DND-41 (cell line): ENCODE data around the gene CMTM2.
"Not testable (repeated sequence)": the region's sequence is repeated elsewhere in the genome, so short reads cannot be mapped to it uniquely, and the experiment has no call there.

Experiments used
- ATAC-seq: fragments of 200-7000 bp; cut with Tn5 transposase; 3 replicates; pipeline ENCODE4 v1.9.1; 2021; ENCODE audit warnings: low read depth; ENCODE audit not compliant: insufficient read depth
- DNase-seq: peaks from one replicate; pipeline ENCODE4 v3.0.0-alpha.2; 2020
- H2AFZ ChIP-seq: 2 replicates; pipeline ENCODE4 v1.6.0; 2012; ENCODE audit warnings: low read depth, low read length
- H3K27ac ChIP-seq: 2 replicates; pipeline ENCODE4 v1.5.1; 2012; ENCODE audit warnings: low read length, inconsistent platforms
- H3K27me3 ChIP-seq: fragments of 200-600 bp; sonication (generic); 2 replicates; pipeline ENCODE4 v1.6.0; 2012; ENCODE audit warnings: low read length, mild to moderate bottlenecking, inconsistent platforms; ENCODE audit not compliant: insufficient read depth, poor library complexity
- H3K36me3 ChIP-seq: 2 replicates; pipeline ENCODE4 v1.5.1; 2012; ENCODE audit warnings: low read length, inconsistent platforms; ENCODE audit not compliant: insufficient read depth
- H3K4me1 ChIP-seq: 2 replicates; pipeline ENCODE4 v1.5.1; 2012; ENCODE audit warnings: mild to moderate bottlenecking, low read length; ENCODE audit not compliant: insufficient read depth
- H3K4me2 ChIP-seq: 2 replicates; pipeline ENCODE4 v1.6.0; 2012; ENCODE audit warnings: mild to moderate bottlenecking, moderate library complexity, low read length, inconsistent platforms; ENCODE audit not compliant: insufficient read depth
- H3K4me3 ChIP-seq, 2 experiments: fragments of 200-600 bp in 1 of 2; shearing (Covaris generic) in 1 of 2; 2 replicates each; pipeline ENCODE4 v1.5.1; 2012 to 2016; ENCODE audit warnings: inconsistent platforms in 2 of 2, low read length in 2 of 2, mild to moderate bottlenecking in 2 of 2, low read depth in 1 of 2, moderate library complexity in 1 of 2
- H3K79me2 ChIP-seq: 2 replicates; pipeline ENCODE4 v1.6.0; 2012; ENCODE audit warnings: low read length, inconsistent platforms; ENCODE audit not compliant: insufficient read depth
- H3K9ac ChIP-seq: 2 replicates; pipeline ENCODE4 v1.6.0; 2012; ENCODE audit warnings: low read depth, mild to moderate bottlenecking, inconsistent platforms, low read length, moderate library complexity
- H3K9me3 ChIP-seq: 2 replicates; pipeline ENCODE4 v1.5.1; 2012; ENCODE audit warnings: low read length, moderate library complexity, mild to moderate bottlenecking, inconsistent platforms; ENCODE audit not compliant: insufficient read depth, severe bottlenecking
- H4K20me1 ChIP-seq: 2 replicates; pipeline ENCODE4 v1.6.0; 2012; ENCODE audit warnings: low read length; ENCODE audit not compliant: insufficient read depth
- EZH2 ChIP-seq: IDR thresholded peaks from 3 replicates; pipeline ENCODE4 v1.6.1; 2012; ENCODE audit warnings: borderline replicate concordance, low read depth, mild to moderate bottlenecking, moderate library complexity, low read length, inconsistent platforms; ENCODE audit not compliant: severe bottlenecking
- TF ChIP-seq, protein P1 (sequence below): IDR thresholded peaks from 2 replicates; pipeline ENCODE4 v1.5.1; 2012; ENCODE audit warnings: borderline replicate concordance, low read length, moderate library complexity, mild to moderate bottlenecking; ENCODE audit not compliant: poor library complexity, severe bottlenecking; ENCODE audit errors: extremely low read depth

Gene CMTM2

DNA sequence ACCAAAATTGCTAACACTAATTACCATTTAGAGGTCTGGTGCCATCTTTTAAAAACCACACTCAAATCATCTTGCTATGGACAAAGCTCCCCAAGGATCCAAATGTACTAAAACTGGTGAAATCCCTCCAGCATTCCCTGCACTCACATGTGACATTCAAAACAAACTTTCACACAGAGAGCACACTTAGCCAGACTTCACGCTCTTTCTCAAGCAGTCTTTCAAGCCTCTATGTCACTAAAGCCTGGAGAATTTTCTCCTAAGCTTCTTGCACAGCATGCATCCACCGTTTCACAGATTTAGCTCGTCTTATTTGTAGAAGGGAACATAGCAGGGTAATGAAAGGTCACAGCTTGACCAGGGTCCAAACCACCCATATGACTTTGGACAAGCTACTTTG lies 44.5 kb downstream of the CMTM2 start:
- H3K4me1 ChIP-seq = peaks cover 10% of the 10 kb centered on the region; the same call in 1 of the 2 replicates
- no peak overlapping the region for H3K27ac ChIP-seq
- no peak overlapping the region for H2AFZ ChIP-seq
- no peaks in the 10 kb centered on the region for H3K79me2 ChIP-seq
- no peaks in the 10 kb centered on the region for H3K9me3 ChIP-seq
- TF ChIP-seq, protein P1, sequence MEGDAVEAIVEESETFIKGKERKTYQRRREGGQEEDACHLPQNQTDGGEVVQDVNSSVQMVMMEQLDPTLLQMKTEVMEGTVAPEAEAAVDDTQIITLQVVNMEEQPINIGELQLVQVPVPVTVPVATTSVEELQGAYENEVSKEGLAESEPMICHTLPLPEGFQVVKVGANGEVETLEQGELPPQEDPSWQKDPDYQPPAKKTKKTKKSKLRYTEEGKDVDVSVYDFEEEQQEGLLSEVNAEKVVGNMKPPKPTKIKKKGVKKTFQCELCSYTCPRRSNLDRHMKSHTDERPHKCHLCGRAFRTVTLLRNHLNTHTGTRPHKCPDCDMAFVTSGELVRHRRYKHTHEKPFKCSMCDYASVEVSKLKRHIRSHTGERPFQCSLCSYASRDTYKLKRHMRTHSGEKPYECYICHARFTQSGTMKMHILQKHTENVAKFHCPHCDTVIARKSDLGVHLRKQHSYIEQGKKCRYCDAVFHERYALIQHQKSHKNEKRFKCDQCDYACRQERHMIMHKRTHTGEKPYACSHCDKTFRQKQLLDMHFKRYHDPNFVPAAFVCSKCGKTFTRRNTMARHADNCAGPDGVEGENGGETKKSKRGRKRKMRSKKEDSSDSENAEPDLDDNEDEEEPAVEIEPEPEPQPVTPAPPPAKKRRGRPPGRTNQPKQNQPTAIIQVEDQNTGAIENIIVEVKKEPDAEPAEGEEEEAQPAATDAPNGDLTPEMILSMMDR = no peak
- TF ChIP-seq EZH2 = no peak
- no peaks in the 10 kb centered on the region for H3K27me3 ChIP-seq
- no peak overlapping the region for H3K4me3 ChIP-seq
- no peak overlapping the region for H3K4me2 ChIP-seq
- H3K9ac ChIP-seq = no peak overlapping the region
- no peaks in the 10 kb centered on the region for H4K20me1 ChIP-seq
- DNase-seq = no peak
- no peak for ATAC-seq
- no peaks in the 10 kb centered on the region for H3K36me3 ChIP-seq

DNA sequence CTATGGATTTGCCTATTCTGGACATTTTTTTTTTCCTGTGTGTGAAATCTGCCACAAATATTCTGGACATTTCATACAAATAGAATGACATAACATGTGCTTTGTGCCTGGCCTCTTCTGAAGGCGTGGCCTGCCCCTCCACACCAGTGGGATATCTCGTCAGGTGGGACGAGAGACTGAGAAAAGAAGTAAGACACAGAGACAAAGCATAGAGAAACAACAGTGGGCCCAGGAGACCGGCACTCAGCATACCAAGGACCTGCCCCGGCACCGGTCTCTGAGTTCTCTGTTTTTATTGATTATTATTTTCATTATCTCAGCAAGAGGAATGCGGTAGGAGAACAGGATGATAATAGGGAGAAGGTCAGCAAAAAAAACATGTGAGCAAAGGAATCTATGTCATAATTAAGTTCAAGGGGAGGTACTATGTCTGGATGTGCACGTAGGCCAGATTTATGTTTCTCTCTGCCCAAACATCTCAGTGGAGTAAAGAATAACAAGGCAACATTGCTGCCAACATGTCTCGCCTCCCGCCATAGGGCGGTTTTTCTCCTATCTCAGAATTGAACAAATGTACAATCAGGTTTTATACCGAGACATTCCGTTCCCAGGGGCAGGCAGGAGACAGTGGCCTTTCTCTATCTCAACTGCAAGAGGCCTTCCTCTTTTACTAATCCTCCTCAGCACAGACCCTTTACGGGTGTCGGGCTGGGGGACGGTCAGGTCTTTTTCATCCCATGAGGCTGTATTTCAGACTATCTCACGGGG lies 48.5 kb downstream of the CMTM2 start:
- not testable (repeated sequence) for H3K9ac ChIP-seq, H3K4me2 ChIP-seq, H3K36me3 ChIP-seq, H3K27me3 ChIP-seq, H4K20me1 ChIP-seq, H2AFZ ChIP-seq, H3K9me3 ChIP-seq, H3K79me2 ChIP-seq, H3K4me3 ChIP-seq, H3K27ac ChIP-seq, DNase-seq, ATAC-seq, H3K4me1 ChIP-seq

DNA sequence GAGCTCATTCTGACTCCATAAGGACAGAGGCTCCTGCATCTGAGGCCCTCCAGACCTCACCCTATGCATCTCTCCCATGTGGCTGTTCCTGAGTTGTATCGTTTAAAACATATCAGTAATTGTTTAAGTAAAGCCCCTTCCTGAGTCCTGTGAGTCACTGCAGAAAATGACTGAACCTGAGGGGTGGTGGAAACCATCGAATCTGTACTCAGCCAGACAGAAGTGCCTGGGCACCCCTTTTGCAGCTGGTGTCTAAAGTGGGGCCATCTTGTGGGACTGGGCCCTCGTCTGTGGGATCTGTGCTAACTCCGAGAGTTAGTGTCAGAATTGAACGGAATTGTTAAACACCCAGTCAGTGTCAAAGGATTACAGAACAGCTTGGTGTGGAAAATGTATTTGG lies 50.6 kb downstream of the CMTM2 start:
- no peak for DNase-seq
- no peak for ATAC-seq

DNA sequence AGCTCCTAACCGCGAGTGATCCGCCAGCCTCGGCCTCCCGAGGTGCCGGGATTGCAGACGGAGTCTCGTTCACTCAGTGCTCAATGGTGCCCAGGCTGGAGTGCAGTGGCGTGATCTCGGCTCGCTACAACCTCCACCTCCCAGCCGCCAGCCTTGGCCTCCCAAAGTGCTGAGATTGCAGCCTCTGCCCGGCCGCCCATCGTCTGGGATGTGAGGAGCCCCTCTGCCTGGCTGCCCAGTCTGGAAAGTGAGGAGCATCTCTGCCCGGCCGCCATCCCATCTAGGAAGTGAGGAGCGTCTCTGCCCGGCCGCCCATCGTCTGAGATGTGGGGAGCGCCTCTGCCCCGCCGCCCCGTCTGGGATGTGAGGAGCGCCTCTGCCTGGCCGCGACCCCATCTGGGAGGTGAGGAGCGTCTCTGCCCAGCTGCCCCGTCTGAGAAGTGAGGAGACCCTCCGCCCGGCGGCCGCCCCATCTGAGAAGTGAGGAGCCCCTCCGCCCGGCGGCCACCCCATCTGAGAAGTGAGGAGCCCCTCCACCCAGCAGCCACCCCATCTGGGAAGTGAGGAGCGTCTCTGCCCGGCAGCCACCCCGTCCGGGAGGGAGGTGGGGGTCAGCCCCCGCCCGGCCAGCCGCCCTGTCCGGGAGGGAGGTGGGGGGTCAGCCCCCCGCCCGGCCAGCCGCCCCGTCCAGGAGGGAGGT lies 51.4 kb downstream of the CMTM2 start:
- not testable (repeated sequence) for H4K20me1 ChIP-seq, H3K79me2 ChIP-seq, ATAC-seq, H3K4me2 ChIP-seq, DNase-seq, H3K9me3 ChIP-seq, H3K27ac ChIP-seq, H3K36me3 ChIP-seq, H3K27me3 ChIP-seq, H3K4me3 ChIP-seq, H3K9ac ChIP-seq, H2AFZ ChIP-seq, H3K4me1 ChIP-seq

More for the DNA sequence above, 50.6 kb downstream of the CMTM2 start:
- TF ChIP-seq EZH2 = no peak
- TF ChIP-seq, protein P1 = no peak
- Histone ChIP-seq H3K9ac (no peak overlapping the region), H3K4me3 (no peak overlapping the region), H3K79me2 (no peaks in the 10 kb centered on the region), H3K36me3 (no peaks in the 10 kb centered on the region), H3K4me1 (no peaks in the 10 kb centered on the region), H3K4me2 (no peak overlapping the region), H3K27ac (no peak overlapping the region), H2AFZ (no peak overlapping the region), H4K20me1 (no peaks in the 10 kb centered on the region), H3K27me3 (no peaks in the 10 kb centered on the region), H3K9me3 (no peaks in the 10 kb centered on the region)

DNA sequence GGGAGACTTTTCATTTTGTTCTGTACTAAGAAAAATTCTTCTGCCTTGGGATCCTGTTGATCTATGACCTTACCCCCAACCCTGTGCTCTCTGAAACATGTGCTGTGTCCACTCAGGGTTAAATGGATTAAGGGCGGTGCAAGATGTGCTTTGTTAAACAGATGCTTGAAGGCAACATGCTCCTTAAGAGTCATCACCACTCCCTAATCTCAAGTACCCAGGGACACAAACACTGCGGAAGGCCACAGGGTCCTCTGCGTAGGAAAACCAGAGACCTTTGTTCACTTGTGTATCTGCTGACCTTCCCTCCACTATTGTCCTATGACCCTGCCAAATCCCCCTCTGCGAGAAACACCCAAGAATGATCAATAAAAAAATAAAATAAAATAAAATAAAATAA lies 52.3 kb downstream of the CMTM2 start:
- not testable (repeated sequence) for H3K27me3 ChIP-seq, H3K4me3 ChIP-seq, H3K27ac ChIP-seq, H3K4me2 ChIP-seq, H3K9me3 ChIP-seq, H2AFZ ChIP-seq, H3K4me1 ChIP-seq, DNase-seq, H3K36me3 ChIP-seq, ATAC-seq, H3K79me2 ChIP-seq, H3K9ac ChIP-seq, H4K20me1 ChIP-seq
